Loucy (cell line): Measurements from ENCODE around the gene RASGEF1B.

Experiments
- EZH2phosphoT487 ChIP-seq: fragments of 200-600 bp; IDR thresholded peaks from 2 replicates; pipeline ENCODE4 v1.6.1; 2018; ENCODE audit warnings: antibody characterized with exemption, mild to moderate bottlenecking, moderate library complexity, borderline replicate concordance
- TF ChIP-seq, protein P1 (sequence below): fragments of 200-600 bp; sonication (generic); conservative IDR thresholded peaks from 2 replicates; pipeline ENCODE4 v1.5.1; 2014; ENCODE audit warnings: mild to moderate bottlenecking, antibody characterized with exemption, low read length

DNA sequence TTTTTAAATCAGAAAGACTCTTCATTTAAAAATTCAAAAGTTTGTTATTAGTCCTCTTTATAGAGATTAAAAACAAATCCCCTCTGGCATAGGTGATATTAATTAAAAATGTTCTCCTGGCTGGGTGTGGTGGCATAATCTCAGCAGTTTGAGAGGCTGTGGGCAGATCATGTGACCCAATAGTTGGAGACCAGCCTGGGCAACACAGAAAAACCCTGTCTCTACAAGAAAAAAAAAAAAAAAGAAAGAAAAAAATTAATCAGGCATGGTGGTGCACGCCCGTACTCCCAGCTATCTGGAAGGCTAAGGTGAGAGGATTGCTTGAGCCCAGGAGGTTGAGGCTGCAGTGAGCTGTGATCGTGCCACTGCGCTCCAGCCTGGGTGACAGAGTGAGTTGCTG is 38.9 kb downstream of the RASGEF1B start:
- TF ChIP-seq, protein P1, sequence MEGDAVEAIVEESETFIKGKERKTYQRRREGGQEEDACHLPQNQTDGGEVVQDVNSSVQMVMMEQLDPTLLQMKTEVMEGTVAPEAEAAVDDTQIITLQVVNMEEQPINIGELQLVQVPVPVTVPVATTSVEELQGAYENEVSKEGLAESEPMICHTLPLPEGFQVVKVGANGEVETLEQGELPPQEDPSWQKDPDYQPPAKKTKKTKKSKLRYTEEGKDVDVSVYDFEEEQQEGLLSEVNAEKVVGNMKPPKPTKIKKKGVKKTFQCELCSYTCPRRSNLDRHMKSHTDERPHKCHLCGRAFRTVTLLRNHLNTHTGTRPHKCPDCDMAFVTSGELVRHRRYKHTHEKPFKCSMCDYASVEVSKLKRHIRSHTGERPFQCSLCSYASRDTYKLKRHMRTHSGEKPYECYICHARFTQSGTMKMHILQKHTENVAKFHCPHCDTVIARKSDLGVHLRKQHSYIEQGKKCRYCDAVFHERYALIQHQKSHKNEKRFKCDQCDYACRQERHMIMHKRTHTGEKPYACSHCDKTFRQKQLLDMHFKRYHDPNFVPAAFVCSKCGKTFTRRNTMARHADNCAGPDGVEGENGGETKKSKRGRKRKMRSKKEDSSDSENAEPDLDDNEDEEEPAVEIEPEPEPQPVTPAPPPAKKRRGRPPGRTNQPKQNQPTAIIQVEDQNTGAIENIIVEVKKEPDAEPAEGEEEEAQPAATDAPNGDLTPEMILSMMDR: no peak
- no peak for TF ChIP-seq EZH2phosphoT487
